ENCODE data around the gene FSTL5. TPM values are rescaled to one million over a fixed set of nuclear protein-coding genes. Genes with fewer than 3 reads are reported as not detected.

Gene FSTL5
- total RNA-seq, 2 donors from 2014 or later = not detected

DNA sequence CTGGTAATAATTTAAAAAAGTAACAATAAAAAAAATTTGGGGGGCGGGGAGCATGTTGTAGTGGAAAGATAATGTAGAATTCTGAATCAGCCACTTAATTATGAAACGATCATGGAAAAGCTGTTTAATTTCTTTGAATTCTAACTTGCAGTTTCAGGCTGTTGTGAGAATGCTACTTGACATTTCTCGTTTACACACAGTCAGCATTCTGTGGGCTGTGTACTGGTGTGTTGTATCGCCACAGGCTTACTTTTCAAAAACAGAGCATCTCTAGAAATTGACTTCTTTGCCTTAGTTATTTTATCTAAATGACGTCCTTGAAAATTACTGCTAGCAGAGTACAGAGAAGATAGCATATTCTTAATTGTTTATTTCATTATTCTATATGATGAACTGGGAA, 350.4 kb downstream of the FSTL5 start:
- Histone ChIP-seq H3K9me3 (no peaks in the 10 kb centered on the region), H3K27me3 (no peaks in the 10 kb centered on the region), H3K27ac (no peak overlapping the region), H3K4me1 (no peaks in the 10 kb centered on the region), H3K36me3 (no peaks in the 10 kb centered on the region), H3K4me3 (no peak overlapping the region)
- no peak for DNase-seq (ENCODE audit: low spot score)
- TF ChIP-seq, protein P1, sequence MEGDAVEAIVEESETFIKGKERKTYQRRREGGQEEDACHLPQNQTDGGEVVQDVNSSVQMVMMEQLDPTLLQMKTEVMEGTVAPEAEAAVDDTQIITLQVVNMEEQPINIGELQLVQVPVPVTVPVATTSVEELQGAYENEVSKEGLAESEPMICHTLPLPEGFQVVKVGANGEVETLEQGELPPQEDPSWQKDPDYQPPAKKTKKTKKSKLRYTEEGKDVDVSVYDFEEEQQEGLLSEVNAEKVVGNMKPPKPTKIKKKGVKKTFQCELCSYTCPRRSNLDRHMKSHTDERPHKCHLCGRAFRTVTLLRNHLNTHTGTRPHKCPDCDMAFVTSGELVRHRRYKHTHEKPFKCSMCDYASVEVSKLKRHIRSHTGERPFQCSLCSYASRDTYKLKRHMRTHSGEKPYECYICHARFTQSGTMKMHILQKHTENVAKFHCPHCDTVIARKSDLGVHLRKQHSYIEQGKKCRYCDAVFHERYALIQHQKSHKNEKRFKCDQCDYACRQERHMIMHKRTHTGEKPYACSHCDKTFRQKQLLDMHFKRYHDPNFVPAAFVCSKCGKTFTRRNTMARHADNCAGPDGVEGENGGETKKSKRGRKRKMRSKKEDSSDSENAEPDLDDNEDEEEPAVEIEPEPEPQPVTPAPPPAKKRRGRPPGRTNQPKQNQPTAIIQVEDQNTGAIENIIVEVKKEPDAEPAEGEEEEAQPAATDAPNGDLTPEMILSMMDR (IDR thresholded peaks at IDR 0.05) = no peak

DNA sequence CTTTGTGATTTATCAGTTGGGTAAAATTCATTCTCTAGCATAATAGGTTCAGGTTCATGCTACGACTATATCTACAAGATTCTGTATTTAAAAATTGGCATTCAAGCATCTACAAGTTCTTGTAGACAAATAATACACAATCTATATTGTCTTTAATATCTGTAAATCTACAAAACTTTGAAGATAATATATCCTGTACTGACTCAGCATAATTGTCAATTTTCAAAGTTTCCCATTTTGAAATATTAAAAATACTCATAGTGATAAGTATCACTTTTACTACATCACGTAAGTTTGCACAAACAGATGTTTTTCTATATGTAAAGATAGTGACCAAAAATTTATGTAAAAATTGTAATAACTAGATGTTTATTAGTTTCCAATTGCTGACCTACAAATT, 360.6 kb downstream of the FSTL5 start:
- no peak overlapping the region for H3K4me3 ChIP-seq
- H3K4me1 ChIP-seq = no peaks in the 10 kb centered on the region
- no peak overlapping the region for H3K27ac ChIP-seq
- TF ChIP-seq, protein P1 (IDR thresholded peaks at IDR 0.05) = no peak
- no peaks in the 10 kb centered on the region for H3K36me3 ChIP-seq
- no peaks in the 10 kb centered on the region for H3K9me3 ChIP-seq
- no peaks in the 10 kb centered on the region for H3K27me3 ChIP-seq
- no peak for DNase-seq (ENCODE audit: low spot score)

DNA sequence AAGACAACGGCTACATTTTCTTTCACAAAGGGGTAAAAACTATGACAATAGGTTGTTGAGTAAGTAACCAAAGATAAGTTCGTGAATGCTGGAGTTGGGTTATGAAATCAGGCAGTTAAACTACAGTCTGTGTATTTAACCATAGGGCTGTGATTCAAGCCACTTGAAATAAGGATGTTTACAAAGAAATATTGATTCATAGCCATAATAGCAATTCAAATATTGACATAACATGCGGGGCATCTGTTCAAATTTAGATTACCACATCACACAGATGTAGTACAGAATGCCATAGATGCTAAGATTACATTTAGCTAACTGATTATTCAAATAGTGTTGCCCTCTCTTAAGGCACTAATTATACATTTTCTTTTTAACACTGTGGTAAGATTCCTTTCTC, 364.1 kb downstream of the FSTL5 start:
- Histone ChIP-seq H3K9me3 (no peaks in the 10 kb centered on the region), H3K4me1 (no peaks in the 10 kb centered on the region), H3K4me3 (no peak overlapping the region), H3K27me3 (no peaks in the 10 kb centered on the region), H3K36me3 (no peaks in the 10 kb centered on the region), H3K27ac (no peak overlapping the region)
- DNase-seq (ENCODE audit: low spot score) = no peak
- TF ChIP-seq, protein P1 (IDR thresholded peaks at IDR 0.05) = no peak

DNA sequence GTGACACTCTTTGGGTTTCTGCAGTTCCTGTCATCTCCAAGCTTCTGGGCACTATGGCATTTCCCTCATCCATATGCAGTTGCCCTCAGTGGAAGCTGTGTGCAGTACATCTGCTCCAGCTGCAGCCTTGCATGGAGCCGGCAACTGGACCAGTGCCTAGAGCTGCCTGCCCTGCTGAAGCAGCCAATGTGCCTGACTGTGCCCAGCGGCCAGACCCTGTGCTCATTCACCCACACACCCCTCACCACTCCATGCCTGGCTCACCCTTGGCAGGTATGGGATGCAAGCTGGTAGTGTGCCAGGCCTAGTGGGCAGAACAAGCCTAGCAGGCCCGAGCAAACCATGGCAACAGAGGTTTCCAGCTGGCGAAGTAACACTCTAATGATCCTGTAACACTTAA, 370.8 kb downstream of the FSTL5 start:
- TF ChIP-seq, protein P1 (IDR thresholded peaks at IDR 0.05) = no peak
- H3K4me3 ChIP-seq = no peak overlapping the region
- no peaks in the 10 kb centered on the region for H3K27me3 ChIP-seq
- H3K4me1 ChIP-seq = no peaks in the 10 kb centered on the region
- H3K36me3 ChIP-seq = no peaks in the 10 kb centered on the region
- H3K27ac ChIP-seq = no peak overlapping the region
- DNase-seq (ENCODE audit: low spot score) = peak; percentile 44
- H3K9me3 ChIP-seq = peaks cover 0 to 15% of the 10 kb centered on the region in 2 donors

DNA sequence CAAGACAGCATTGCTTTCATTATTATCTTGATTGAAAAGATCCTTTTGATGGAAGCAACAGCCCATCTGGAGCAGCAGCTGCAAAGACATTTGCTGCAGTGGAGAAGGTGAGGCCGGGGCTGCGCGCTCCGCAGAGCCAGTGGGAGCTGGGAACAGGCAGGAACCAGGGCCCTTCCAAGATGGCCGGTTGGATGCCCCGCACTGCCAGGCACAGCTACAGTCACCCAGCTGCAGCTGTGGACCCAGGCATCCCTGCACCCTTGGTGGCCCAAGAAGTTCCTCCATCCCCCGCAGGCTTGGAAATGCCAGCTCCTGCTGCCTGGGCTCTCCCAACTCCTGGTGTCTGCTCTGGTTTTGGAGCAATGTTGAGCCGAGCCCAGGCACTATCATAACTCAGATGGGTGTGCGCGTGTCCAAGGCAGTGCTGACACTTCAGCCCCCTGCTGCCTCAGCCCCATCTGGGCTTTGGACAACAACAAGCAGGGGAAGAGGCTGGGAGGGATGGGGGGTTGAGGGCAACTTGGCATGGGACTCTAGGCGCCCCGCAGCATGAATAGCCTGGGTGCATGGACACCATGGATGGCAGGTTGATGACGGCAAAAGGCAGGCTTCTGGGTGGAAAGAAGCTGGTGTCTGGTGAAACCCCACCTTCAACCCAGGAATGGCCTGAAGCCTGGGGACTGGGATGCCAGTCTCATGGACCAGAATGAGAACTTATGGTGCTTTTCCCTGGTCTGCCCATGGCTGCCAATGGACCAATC, 371.8 kb downstream of the FSTL5 start:
- H3K4me1 ChIP-seq = no peaks in the 10 kb centered on the region
- no peaks in the 10 kb centered on the region for H3K27me3 ChIP-seq
- H3K36me3 ChIP-seq = no peaks in the 10 kb centered on the region
- H3K4me3 ChIP-seq = no peak overlapping the region
- no peak overlapping the region for H3K27ac ChIP-seq
- TF ChIP-seq, protein P1 (IDR thresholded peaks at IDR 0.05) = no peak
- peaks cover 0 to 15% of the 10 kb centered on the region in 2 donors for H3K9me3 ChIP-seq
- peak; percentile 44 for DNase-seq (ENCODE audit: low spot score)

DNA sequence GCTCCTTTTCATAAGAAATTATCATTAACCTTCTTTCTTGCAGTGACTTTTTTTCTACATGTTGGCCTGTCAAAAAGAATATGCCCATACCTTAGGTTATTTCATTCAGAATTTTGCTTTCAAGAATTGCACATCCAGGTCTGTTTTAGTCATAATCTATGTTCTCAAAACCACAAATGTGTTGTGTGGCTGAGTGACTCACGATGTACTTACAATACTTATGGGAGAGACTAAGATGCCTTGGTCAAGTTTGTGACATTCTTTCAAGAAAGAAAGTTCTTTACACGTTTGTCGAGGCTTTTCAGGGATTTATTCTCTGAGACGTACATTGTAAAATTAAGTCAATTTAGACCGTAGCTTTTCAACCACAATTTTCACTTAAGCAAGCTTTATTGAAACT, 396.7 kb downstream of the FSTL5 start:
- Histone ChIP-seq H3K27me3 (no peaks in the 10 kb centered on the region), H3K4me1 (no peaks in the 10 kb centered on the region), H3K36me3 (no peaks in the 10 kb centered on the region), H3K27ac (no peak overlapping the region), H3K9me3 (no peaks in the 10 kb centered on the region), H3K4me3 (no peak overlapping the region)
- DNase-seq (ENCODE audit: low spot score) = no peak
- TF ChIP-seq, protein P1 (IDR thresholded peaks at IDR 0.05) = no peak
